Measurements from ENCODE around the gene GPC2.

GPC2 gene

DNA sequence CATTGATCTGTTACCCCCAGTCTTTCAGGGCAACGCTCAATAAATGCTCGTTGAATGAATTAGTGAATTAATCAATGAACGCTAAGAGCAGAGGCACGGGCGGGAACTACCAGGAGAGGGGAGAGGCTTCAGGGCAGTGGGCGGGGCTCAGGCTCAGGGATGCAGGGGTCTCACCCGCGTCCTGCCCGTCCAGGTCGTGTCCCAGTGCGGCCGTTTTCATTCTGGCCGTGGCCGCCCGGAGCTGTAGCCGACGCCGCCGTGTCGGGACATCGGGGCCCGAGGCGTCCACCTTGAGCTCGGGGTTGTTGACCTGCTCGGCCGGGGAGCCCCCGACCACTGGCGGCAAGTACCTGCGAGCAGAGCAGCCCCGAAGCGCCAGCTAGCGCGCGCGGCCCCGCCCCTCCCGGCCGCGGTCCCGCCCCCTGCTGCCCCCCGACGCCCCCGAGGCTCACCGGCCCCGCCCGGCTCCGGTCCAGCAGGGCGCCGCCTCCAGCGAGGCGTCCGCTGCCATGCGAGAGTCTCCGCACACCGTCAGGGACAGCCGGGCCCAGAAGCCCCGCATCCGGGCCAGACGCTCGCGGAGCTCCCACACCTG lies 6.0 kb downstream of the GPC2 start:
- no CpG with 5 or more reads among the region's 61 CpGs for WGBS (ENCODE audit: extremely low coverage, insufficient coverage, low lambda C conversion rate)
- no peak overlapping the region for H2BK15ac ChIP-seq (replicated peaks; ENCODE audit: low read depth)
- no peak overlapping the region for H3K27ac ChIP-seq (ENCODE audit: low read depth, low read length)
- peak; percentile 34 for DNase-seq
- peak overlapping the region; percentile 18 for H3K18ac ChIP-seq (ENCODE audit: low read length)
- H2AK5ac ChIP-seq (ENCODE audit: low read length) = no peak overlapping the region
- H2BK120ac ChIP-seq (ENCODE audit: low read depth, low read length) = no peak overlapping the region
- H3K4me2 ChIP-seq (ENCODE audit: low read length) = peak overlapping the region; percentile 58
- H4K5ac ChIP-seq (ENCODE audit: low read length) = no peak overlapping the region
- H3K4me3 ChIP-seq (ENCODE audit: low read length) = no peak overlapping the region
- no peak overlapping the region for H3K4ac ChIP-seq (ENCODE audit: low read depth, low read length)
- peaks cover 3% of the 10 kb centered on the region for H3K79me1 ChIP-seq (ENCODE audit: low read length)
- H3K27me3 ChIP-seq (ENCODE audit: insufficient read depth, low read length, poor library complexity) = no peaks in the 10 kb centered on the region
- H2BK5ac ChIP-seq (ENCODE audit: low read length) = no peak overlapping the region
- peaks cover 11% of the 10 kb centered on the region for H3K4me1 ChIP-seq (ENCODE audit: control insufficient read depth, low read depth, low read length)
- H3K56ac ChIP-seq (ENCODE audit: low read length) = peak overlapping the region; percentile 22
- H3K23ac ChIP-seq (ENCODE audit: low read length) = no peak overlapping the region
- H3K9ac ChIP-seq (ENCODE audit: low read length) = peak overlapping the region; percentile 22
- H3K79me2 ChIP-seq (ENCODE audit: control insufficient read depth, insufficient read depth, low read length) = no peaks in the 10 kb centered on the region
- H3K36me3 ChIP-seq (ENCODE audit: control insufficient read depth, insufficient read depth, low read length) = no peaks in the 10 kb centered on the region
- H4K8ac ChIP-seq (ENCODE audit: low read depth, low read length) = no peak overlapping the region

DNA sequence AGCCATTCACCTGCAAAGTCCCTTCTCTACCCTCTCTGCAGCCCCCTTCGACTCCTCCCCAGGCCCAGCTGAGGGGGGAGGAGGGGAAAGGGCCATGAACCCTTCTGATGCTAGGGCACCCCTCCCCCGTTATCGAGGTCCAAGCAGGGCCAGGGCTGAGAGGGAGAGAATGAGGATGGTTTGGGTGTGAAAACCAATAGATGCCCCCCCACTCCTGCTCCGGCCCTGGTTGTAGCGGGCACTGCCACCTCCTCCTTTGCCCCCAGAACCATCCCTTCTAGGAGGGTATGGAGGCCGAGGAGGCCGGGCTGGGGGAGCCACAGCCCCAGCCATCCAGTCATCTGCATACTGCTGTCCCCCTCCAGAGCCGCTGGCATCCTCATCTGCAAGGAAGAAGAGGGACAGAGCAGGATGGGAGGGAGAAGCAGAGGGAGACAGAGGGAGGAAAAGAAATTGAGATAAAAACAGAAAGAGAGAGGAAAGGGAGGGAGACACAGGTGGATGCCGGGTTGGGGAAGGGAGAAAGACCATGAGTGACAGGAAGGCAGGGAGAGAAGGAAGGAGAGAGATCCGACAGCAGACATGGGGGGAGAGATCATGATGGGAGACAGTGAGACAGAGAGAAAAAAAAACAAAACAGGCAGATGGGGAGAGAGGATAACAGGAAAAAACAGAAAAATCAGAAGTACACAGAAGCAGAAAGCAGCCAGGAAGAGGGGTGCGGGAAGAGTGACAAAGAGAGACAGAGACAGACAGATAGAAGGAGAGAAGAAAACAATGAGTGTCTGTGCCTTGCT lies 6.9 kb downstream of the GPC2 start:
- Histone ChIP-seq H2BK120ac (ENCODE audit: low read depth, low read length) (no peak overlapping the region), H3K79me1 (ENCODE audit: low read length) (no peaks in the 10 kb centered on the region)
- no CpG with 5 or more reads among the region's 11 CpGs for WGBS (ENCODE audit: extremely low coverage, insufficient coverage, low lambda C conversion rate)

DNA sequence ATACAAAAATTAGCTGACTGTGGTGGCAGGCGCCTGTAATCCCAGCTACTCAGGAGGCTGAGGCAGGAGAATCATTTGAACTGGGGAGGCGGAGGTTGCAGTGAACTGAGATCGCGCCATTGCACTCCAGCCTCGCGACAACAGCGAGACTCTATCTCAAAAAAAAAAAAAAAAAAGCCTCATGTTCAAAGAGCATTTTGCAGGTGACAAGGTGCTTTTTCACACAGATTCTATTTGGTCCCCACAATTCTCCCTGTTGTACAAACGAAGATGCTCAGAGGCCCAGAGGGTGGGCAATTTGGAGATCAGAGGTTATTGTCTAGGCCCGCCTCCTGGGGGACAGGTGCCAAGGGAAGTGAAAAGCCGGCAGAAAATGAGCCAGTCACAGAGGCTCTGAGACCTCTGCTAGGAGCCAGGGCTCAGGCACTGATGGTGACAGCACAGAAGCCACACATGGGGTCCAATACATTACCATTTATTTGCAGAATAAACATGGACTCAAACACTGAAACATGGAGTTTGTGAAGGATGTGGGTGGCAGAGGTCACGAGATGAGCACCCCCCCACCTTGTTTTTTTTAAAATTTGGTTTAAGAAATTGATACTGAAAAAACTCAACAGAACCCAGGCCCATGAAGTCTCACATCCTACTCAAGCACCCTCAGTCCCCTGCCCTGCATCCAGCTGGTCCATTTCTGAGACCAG lies 7.9 kb downstream of the GPC2 start:
- no peak for DNase-seq

More for the DNA sequence above, 6.9 kb downstream of the GPC2 start:
- Histone ChIP-seq H3K27me3 (ENCODE audit: insufficient read depth, low read length, poor library complexity) (no peaks in the 10 kb centered on the region), H3K4me3 (ENCODE audit: low read length) (no peak overlapping the region), H3K79me2 (ENCODE audit: control insufficient read depth, insufficient read depth, low read length) (no peaks in the 10 kb centered on the region), H3K36me3 (ENCODE audit: control insufficient read depth, insufficient read depth, low read length) (no peaks in the 10 kb centered on the region), H2BK15ac (replicated peaks; ENCODE audit: low read depth) (no peak overlapping the region), H3K56ac (ENCODE audit: low read length) (no peak overlapping the region), H3K27ac (ENCODE audit: low read depth, low read length) (no peak overlapping the region), H4K5ac (ENCODE audit: low read length) (no peak overlapping the region), H2BK5ac (ENCODE audit: low read length) (no peak overlapping the region), H2AK5ac (ENCODE audit: low read length) (no peak overlapping the region), H3K4ac (ENCODE audit: low read depth, low read length) (no peak overlapping the region), H3K4me2 (ENCODE audit: low read length) (no peak overlapping the region), H3K18ac (ENCODE audit: low read length) (no peak overlapping the region), H3K23ac (ENCODE audit: low read length) (no peak overlapping the region), H4K8ac (ENCODE audit: low read depth, low read length) (no peak overlapping the region), H3K9ac (ENCODE audit: low read length) (no peak overlapping the region), H3K4me1 (ENCODE audit: control insufficient read depth, low read depth, low read length) (peaks cover 11% of the 10 kb centered on the region)
- no peak for DNase-seq

DNA sequence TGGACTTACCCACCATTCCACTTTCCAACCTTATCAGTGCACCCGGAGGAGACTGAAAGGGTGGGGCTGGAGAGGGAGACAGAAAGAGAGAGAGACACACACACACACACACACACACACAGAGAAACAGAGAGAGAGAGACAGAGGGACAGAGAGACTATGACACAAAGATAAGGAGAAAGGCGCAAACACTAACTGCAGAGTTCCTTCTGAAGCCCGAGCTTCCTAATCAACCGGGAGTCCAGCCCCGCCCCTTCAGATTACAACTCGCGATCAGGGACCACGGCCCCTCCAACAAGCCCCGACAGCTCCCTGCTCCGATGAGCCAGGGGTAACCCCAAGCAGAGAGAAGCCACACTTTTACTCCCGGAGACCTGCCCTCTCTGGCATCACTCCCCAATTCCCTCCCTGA lies 9.3 kb downstream of the GPC2 start:
- Histone ChIP-seq H3K4ac (ENCODE audit: low read depth, low read length) (peak overlapping the region; percentile 11), H3K36me3 (ENCODE audit: control insufficient read depth, insufficient read depth, low read length) (no peaks in the 10 kb centered on the region), H3K18ac (ENCODE audit: low read length) (peak overlapping the region; percentile 8), H2BK120ac (ENCODE audit: low read depth, low read length) (no peak overlapping the region), H3K79me1 (ENCODE audit: low read length) (no peaks in the 10 kb centered on the region), H3K56ac (ENCODE audit: low read length) (peak overlapping the region; percentile 83), H2AK5ac (ENCODE audit: low read length) (no peak overlapping the region), H3K79me2 (ENCODE audit: control insufficient read depth, insufficient read depth, low read length) (no peaks in the 10 kb centered on the region), H3K4me3 (ENCODE audit: low read length) (peak overlapping the region; percentile 32), H3K27me3 (ENCODE audit: insufficient read depth, low read length, poor library complexity) (no peaks in the 10 kb centered on the region), H3K4me1 (ENCODE audit: control insufficient read depth, low read depth, low read length) (peaks cover 11% of the 10 kb centered on the region), H2BK15ac (replicated peaks; ENCODE audit: low read depth) (no peak overlapping the region), H2BK5ac (ENCODE audit: low read length) (peak overlapping the region; percentile 58), H4K5ac (ENCODE audit: low read length) (no peak overlapping the region), H3K4me2 (ENCODE audit: low read length) (peak overlapping the region; percentile 91), H3K9ac (ENCODE audit: low read length) (peak overlapping the region; percentile 66), H3K23ac (ENCODE audit: low read length) (no peak overlapping the region), H4K8ac (ENCODE audit: low read depth, low read length) (no peak overlapping the region), H3K27ac (ENCODE audit: low read depth, low read length) (peak overlapping the region; percentile 33)
- peak; percentile 62 for DNase-seq
- WGBS (ENCODE audit: extremely low coverage, insufficient coverage, low lambda C conversion rate) = no CpG with 5 or more reads among the region's 11 CpGs

More for the DNA sequence above, 7.9 kb downstream of the GPC2 start:
- Histone ChIP-seq H2AK5ac (ENCODE audit: low read length) (no peak overlapping the region), H3K56ac (ENCODE audit: low read length) (no peak overlapping the region), H3K79me2 (ENCODE audit: control insufficient read depth, insufficient read depth, low read length) (no peaks in the 10 kb centered on the region), H2BK120ac (ENCODE audit: low read depth, low read length) (no peak overlapping the region), H4K8ac (ENCODE audit: low read depth, low read length) (no peak overlapping the region), H3K4me1 (ENCODE audit: control insufficient read depth, low read depth, low read length) (peaks cover 11% of the 10 kb centered on the region), H3K4me3 (ENCODE audit: low read length) (no peak overlapping the region), H3K36me3 (ENCODE audit: control insufficient read depth, insufficient read depth, low read length) (no peaks in the 10 kb centered on the region), H3K18ac (ENCODE audit: low read length) (no peak overlapping the region), H2BK5ac (ENCODE audit: low read length) (no peak overlapping the region), H3K79me1 (ENCODE audit: low read length) (no peaks in the 10 kb centered on the region), H3K4me2 (ENCODE audit: low read length) (no peak overlapping the region), H3K27me3 (ENCODE audit: insufficient read depth, low read length, poor library complexity) (no peaks in the 10 kb centered on the region), H3K27ac (ENCODE audit: low read depth, low read length) (no peak overlapping the region), H4K5ac (ENCODE audit: low read length) (no peak overlapping the region), H2BK15ac (replicated peaks; ENCODE audit: low read depth) (no peak overlapping the region), H3K23ac (ENCODE audit: low read length) (no peak overlapping the region), H3K4ac (ENCODE audit: low read depth, low read length) (no peak overlapping the region), H3K9ac (ENCODE audit: low read length) (no peak overlapping the region)
- no CpG with 5 or more reads among the region's 11 CpGs for WGBS (ENCODE audit: extremely low coverage, insufficient coverage, low lambda C conversion rate)

DNA sequence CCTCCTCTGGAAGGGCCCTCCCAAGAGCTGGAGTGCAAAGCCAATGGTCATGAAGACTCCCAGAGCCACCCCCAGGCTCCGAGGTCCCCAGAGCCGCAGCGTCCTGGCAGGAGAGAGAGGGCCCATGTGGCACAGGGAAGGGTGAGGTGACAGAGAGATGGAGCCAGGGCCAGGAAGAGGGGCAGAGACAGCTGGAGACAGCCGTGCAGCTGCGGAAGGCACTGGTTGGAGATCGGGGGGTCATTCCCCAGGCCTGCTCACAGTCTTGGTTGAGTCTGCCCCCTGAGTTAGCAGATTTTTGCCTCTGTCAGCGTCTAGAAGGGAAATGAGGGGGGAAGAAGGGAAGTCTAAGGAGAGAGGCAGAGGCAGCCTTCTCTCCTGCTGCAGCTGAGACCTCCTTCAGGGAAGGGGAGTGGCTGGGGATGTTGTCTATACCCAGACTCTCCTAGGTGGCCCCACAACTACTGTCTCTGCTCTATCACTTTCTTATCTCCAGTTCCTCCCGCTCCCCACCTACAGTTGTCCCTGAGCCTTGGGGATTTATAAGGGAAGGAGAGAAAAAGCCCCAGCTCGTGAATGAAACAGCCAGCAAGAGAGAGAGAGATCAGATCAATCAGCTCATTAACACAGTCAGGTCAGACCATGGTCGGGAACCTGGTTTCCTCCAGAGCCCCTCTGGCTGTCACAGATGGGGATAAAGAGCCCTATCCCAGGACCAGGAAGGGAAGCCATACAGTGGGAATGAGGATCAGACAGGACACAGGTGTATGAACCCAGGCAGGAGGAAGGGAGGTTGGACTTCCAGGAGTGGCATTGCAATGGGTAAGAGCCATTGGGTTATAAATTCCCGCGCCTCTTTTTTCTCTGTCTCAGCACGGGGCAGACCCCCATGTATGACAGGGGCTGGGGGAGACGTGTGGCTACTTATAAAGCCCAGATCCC lies 9.9 kb downstream of the GPC2 start:
- H2AK5ac ChIP-seq (ENCODE audit: low read length) = no peak overlapping the region
- peaks cover 11% of the 10 kb centered on the region for H3K4me1 ChIP-seq (ENCODE audit: control insufficient read depth, low read depth, low read length)
- H3K27ac ChIP-seq (ENCODE audit: low read depth, low read length) = peak overlapping the region; percentile 32
- H3K56ac ChIP-seq (ENCODE audit: low read length) = peak overlapping the region; percentile 69
- no peak overlapping the region for H3K4ac ChIP-seq (ENCODE audit: low read depth, low read length)
- H3K4me2 ChIP-seq (ENCODE audit: low read length) = peak overlapping the region; percentile 91
- no peak overlapping the region for H2BK15ac ChIP-seq (replicated peaks; ENCODE audit: low read depth)
- no peak overlapping the region for H3K18ac ChIP-seq (ENCODE audit: low read length)
- H3K36me3 ChIP-seq (ENCODE audit: control insufficient read depth, insufficient read depth, low read length) = no peaks in the 10 kb centered on the region
- no CpG with 5 or more reads among the region's 14 CpGs for WGBS (ENCODE audit: extremely low coverage, insufficient coverage, low lambda C conversion rate)
- no peak overlapping the region for H2BK120ac ChIP-seq (ENCODE audit: low read depth, low read length)
- H3K23ac ChIP-seq (ENCODE audit: low read length) = no peak overlapping the region
- H4K5ac ChIP-seq (ENCODE audit: low read length) = no peak overlapping the region
- no peaks in the 10 kb centered on the region for H3K27me3 ChIP-seq (ENCODE audit: insufficient read depth, low read length, poor library complexity)
- H2BK5ac ChIP-seq (ENCODE audit: low read length) = peak overlapping the region; percentile 36
- peak; percentile 75 for DNase-seq
- no peaks in the 10 kb centered on the region for H3K79me1 ChIP-seq (ENCODE audit: low read length)
- no peak overlapping the region for H4K8ac ChIP-seq (ENCODE audit: low read depth, low read length)
- no peak overlapping the region for H3K4me3 ChIP-seq (ENCODE audit: low read length)
- peak overlapping the region; percentile 66 for H3K9ac ChIP-seq (ENCODE audit: low read length)
- no peaks in the 10 kb centered on the region for H3K79me2 ChIP-seq (ENCODE audit: control insufficient read depth, insufficient read depth, low read length)
